Activated T-helper 17 cell treated with anti-CD3 and anti-CD28 coated beads, Interleukin-2, amount 50 U/mL, for 72 hours (primary cell): ENCODE results near the gene LRRC4C. TPM values are rescaled to one million over a fixed set of nuclear protein-coding genes. Genes with fewer than 3 reads are reported as not detected.
"Not testable (repeated sequence)": the region's sequence is repeated elsewhere in the genome, so short reads cannot be mapped to it uniquely, and the experiment has no call there.

Experiments used
- ATAC-seq: fragments of 150-1000 bp; cut with Tn5 transposase; replicated peaks from 2 replicates; pipeline ENCODE4 v1.10.0; 2021; ENCODE audit warnings: mild to moderate bottlenecking, moderate library complexity
- H3K27ac Mint-ChIP-seq: one replicate; pipeline ENCODE4 v1.8.0; 2022; ENCODE audit warnings: mixed read lengths
- H3K27me3 Mint-ChIP-seq: one replicate; pipeline ENCODE4 v1.8.0; 2022; ENCODE audit warnings: mixed read lengths
- H3K36me3 Mint-ChIP-seq: one replicate; pipeline ENCODE4 v1.8.0; 2022; ENCODE audit warnings: low read depth, mild to moderate bottlenecking, mixed read lengths
- H3K4me1 Mint-ChIP-seq: one replicate; pipeline ENCODE4 v1.8.0; 2022; ENCODE audit warnings: mixed read lengths
- H3K4me3 Mint-ChIP-seq: one replicate; pipeline ENCODE4 v1.8.0; 2022; ENCODE audit warnings: mild to moderate bottlenecking, mixed read lengths
- H3K9me3 Mint-ChIP-seq: one replicate; pipeline ENCODE4 v1.8.0; 2022; ENCODE audit warnings: mixed read lengths
- total RNA-seq, 2 donors: library from RNA; stranded (reverse); gene quantifications; one replicate each; pipeline ENCODE4 v1.2.3, GENCODE V29; 2022

The LRRC4C gene
- total RNA-seq, 2 donors from 2014 or later: not detected

- Mint-ChIP-seq H3K27ac (no peak overlapping the region), H3K4me1 (no peaks in the 10 kb centered on the region), H3K4me3 (no peak overlapping the region), H3K36me3 (no peaks in the 10 kb centered on the region), H3K27me3 (no peaks in the 10 kb centered on the region), H3K9me3 (peaks cover 16% of the 10 kb centered on the region)
- ATAC-seq: no peak
Measured at GRCh38 chr11:40877256-40877655, 582.2 kb downstream of the LRRC4C start.

DNA sequence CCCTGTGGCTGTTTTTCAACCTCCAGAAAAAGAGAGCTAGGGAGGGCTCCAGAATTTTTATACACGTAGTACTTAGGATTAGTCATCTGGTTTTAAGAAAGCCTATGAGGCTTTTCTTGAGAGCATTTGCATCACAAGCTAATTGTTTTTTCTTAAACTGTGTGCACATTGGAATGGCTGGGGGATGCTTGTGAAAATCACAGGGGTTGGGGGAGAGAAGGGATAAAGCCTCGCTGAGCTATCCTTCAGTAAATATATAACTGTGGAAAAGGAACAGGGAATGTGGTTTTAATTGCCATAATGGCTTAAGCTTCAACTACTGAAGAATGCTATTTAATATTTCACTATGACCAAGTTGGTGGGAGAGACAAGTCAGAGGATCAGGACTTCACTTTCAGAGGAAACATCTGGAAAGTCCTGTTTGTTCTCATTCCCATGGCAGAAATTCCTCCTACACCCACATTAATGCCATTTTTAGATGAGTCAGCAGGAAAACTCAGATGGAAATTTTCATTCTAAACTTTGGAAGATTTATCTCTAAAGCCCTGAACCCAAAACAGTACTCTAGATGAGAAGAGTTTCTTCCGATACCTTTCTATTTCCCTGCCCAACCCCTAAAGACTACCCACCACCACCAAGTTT is 591.3 kb downstream of the LRRC4C start:
- H3K36me3 Mint-ChIP-seq: no peaks in the 10 kb centered on the region
- H3K4me1 Mint-ChIP-seq: no peaks in the 10 kb centered on the region
- H3K27me3 Mint-ChIP-seq: no peaks in the 10 kb centered on the region
- no peak overlapping the region for H3K4me3 Mint-ChIP-seq
- peaks cover 23% of the 10 kb centered on the region for H3K9me3 Mint-ChIP-seq
- H3K27ac Mint-ChIP-seq: no peak overlapping the region
- ATAC-seq: no peak

DNA sequence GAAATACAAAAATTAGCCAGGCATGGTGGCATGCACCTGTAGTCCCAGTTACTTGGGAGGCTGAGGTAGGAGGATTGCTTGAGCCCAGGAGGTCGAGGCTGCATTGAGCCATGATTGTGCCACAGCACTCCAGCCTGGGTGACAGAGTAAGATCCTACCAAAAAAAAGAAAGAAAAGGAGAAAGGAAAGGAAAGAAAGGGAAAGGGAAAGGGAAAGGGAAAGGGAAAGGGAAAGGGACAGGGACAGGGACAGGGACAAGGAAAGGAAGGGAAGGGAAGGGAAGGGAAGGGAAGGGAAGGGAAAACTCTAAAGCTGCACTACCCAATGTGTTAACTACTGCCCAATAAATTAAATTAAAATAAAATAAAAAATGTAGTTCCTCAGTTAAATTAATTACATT is 601.7 kb downstream of the LRRC4C start:
- not testable (repeated sequence) for ATAC-seq, H3K4me3 Mint-ChIP-seq, H3K27ac Mint-ChIP-seq, H3K36me3 Mint-ChIP-seq, H3K27me3 Mint-ChIP-seq, H3K4me1 Mint-ChIP-seq
- peaks cover 11% of the 10 kb centered on the region for H3K9me3 Mint-ChIP-seq

DNA sequence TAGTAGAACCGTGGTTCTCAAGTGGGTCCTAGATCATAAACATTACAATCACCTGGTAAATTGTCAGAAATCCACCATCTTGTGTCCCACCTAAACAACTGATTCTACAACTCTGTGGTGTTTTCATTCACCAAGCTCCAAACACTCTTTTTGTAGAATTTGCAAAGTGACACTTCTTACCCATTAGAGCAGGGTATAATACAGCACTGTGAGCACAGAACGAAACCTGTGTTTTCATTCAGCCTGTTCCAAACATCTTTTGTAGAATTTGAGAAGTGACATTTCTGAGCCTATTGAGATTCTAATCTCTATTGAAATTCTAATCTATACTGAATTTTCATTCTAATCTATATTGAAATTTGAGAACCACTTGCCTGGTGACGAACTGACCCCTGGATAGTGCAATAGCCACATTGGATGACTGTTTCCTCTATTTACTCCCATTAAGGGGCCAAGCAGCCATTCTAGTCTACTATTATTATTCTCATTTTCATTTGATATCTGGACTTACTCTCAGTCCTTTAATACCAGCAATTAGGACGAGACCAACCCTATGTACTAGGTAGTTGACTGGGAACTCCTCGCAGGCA is 616.6 kb downstream of the LRRC4C start:
- Mint-ChIP-seq H3K27me3 (no peaks in the 10 kb centered on the region), H3K9me3 (peaks cover 14% of the 10 kb centered on the region), H3K36me3 (no peaks in the 10 kb centered on the region), H3K4me1 (no peaks in the 10 kb centered on the region), H3K4me3 (no peak overlapping the region), H3K27ac (no peak overlapping the region)
- no peak for ATAC-seq

GRCh38 chr11:40841231-40841630 is 618.2 kb downstream of the LRRC4C start:
- Mint-ChIP-seq H3K27ac (no peak overlapping the region), H3K27me3 (no peaks in the 10 kb centered on the region), H3K9me3 (peaks cover 14% of the 10 kb centered on the region), H3K4me3 (no peak overlapping the region), H3K4me1 (no peaks in the 10 kb centered on the region), H3K36me3 (no peaks in the 10 kb centered on the region)
- no peak for ATAC-seq

GRCh38 chr11:40838181-40838683 is 621.2 kb downstream of the LRRC4C start:
- no peaks in the 10 kb centered on the region for H3K4me1 Mint-ChIP-seq
- peaks cover 14% of the 10 kb centered on the region for H3K9me3 Mint-ChIP-seq

DNA sequence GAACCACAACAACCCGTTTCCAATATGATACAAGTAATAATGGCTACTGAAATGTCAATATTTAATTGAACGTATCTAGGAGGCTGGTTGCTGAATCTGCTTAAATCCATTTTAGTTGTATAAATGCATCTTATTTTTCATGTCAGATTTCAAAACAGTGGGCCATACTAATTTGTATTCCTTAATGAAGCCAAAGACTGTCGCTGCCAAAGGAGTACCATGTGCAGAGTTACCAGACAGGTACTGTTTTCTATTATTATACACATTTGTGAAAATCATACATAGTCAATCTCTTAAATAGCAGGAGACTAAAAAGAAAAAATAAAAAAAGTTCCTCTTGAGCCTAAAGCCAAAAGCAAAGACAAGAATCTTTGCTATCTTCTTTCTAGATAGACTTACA is 632.3 kb downstream of the LRRC4C start:
- Mint-ChIP-seq H3K27ac (no peak overlapping the region), H3K4me1 (no peaks in the 10 kb centered on the region), H3K36me3 (no peaks in the 10 kb centered on the region), H3K9me3 (peaks cover 16% of the 10 kb centered on the region), H3K4me3 (no peak overlapping the region), H3K27me3 (no peaks in the 10 kb centered on the region)
- ATAC-seq: no peak

More at GRCh38 chr11:40838181-40838683, 621.2 kb downstream of the LRRC4C start:
- no peaks in the 10 kb centered on the region for H3K27me3 Mint-ChIP-seq
- no peak for ATAC-seq
- no peaks in the 10 kb centered on the region for H3K36me3 Mint-ChIP-seq
- no peak overlapping the region for H3K27ac Mint-ChIP-seq
- no peak overlapping the region for H3K4me3 Mint-ChIP-seq

GRCh38 chr11:40826601-40827000 is 632.9 kb downstream of the LRRC4C start:
- H3K9me3 Mint-ChIP-seq: peaks cover 19% of the 10 kb centered on the region
- no peak overlapping the region for H3K4me3 Mint-ChIP-seq
- no peak overlapping the region for H3K27ac Mint-ChIP-seq
- no peaks in the 10 kb centered on the region for H3K36me3 Mint-ChIP-seq
- no peaks in the 10 kb centered on the region for H3K4me1 Mint-ChIP-seq
- no peaks in the 10 kb centered on the region for H3K27me3 Mint-ChIP-seq
- no peak for ATAC-seq

DNA sequence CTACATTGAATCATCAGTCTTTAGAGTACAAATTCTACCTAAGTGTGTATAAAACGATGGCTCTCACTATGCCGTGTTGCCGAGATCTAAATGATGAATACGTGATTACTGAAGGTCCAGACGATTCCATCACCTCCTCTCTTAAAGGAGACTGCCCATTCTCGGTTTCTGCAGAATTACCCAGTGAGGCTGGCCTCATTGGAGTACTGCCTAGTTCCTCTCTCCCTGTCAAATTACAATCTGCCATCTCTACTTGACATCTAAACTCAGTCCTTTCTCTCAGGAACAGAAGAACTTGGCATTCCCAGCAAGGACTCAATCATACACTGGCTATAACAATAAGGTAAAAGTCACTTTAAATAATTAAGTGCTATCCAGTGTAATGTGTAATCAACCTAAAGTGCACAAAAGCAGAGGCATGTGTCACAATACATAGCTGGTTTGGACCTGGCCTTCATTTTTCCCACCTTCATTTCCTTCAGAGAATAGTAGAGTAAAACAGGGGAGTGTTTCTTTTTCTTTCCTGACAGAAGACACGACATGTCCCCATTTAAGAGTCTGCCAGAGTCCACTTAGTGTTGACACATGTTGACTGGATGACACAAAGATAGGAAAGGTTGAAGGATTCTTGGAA is 634.1 kb downstream of the LRRC4C start:
- Mint-ChIP-seq H3K36me3 (no peaks in the 10 kb centered on the region), H3K4me1 (no peaks in the 10 kb centered on the region)

GRCh38 chr11:40819230-40819629 is 640.2 kb downstream of the LRRC4C start:
- Mint-ChIP-seq H3K27me3 (no peaks in the 10 kb centered on the region), H3K9me3 (peaks cover 28% of the 10 kb centered on the region), H3K4me3 (no peak overlapping the region), H3K4me1 (no peaks in the 10 kb centered on the region), H3K36me3 (no peaks in the 10 kb centered on the region), H3K27ac (no peak overlapping the region)
- no peak for ATAC-seq

More for the DNA sequence above, 634.1 kb downstream of the LRRC4C start:
- Mint-ChIP-seq H3K9me3 (peaks cover 19% of the 10 kb centered on the region), H3K4me3 (no peak overlapping the region), H3K27ac (no peak overlapping the region), H3K27me3 (no peaks in the 10 kb centered on the region)
- ATAC-seq: no peak

DNA sequence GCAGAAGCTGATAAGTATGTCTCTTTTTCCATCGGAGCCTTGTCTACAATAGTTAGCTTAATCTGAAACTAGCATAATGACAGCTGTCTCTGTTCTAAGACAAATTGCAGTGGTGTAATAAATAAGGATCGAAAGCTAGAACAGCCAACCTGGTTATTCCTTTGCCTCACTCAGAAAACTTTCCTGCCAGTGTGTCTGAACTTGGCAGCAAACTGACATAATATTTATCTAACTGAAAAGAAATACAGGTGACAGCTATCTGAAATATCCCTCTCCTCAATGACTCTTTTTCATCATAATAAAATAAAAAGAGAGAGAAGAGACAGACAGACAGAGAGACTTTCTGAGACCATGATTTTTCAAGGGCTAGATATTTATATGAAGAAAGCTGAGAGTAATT is 642.5 kb downstream of the LRRC4C start:
- no peak for ATAC-seq
- no peaks in the 10 kb centered on the region for H3K27me3 Mint-ChIP-seq
- no peak overlapping the region for H3K4me3 Mint-ChIP-seq
- H3K27ac Mint-ChIP-seq: no peak overlapping the region
- H3K4me1 Mint-ChIP-seq: no peaks in the 10 kb centered on the region
- H3K9me3 Mint-ChIP-seq: peaks cover 19% of the 10 kb centered on the region
- H3K36me3 Mint-ChIP-seq: no peaks in the 10 kb centered on the region

- Mint-ChIP-seq H3K9me3 (peaks cover 11% of the 10 kb centered on the region), H3K4me3 (no peak overlapping the region), H3K36me3 (no peaks in the 10 kb centered on the region), H3K27ac (no peak overlapping the region), H3K4me1 (no peaks in the 10 kb centered on the region), H3K27me3 (no peaks in the 10 kb centered on the region)
- no peak for ATAC-seq
Measured at GRCh38 chr11:40797981-40798380, 661.5 kb downstream of the LRRC4C start.

- Mint-ChIP-seq H3K9me3 (peaks cover 32% of the 10 kb centered on the region), H3K27ac (no peak overlapping the region), H3K36me3 (no peaks in the 10 kb centered on the region), H3K27me3 (no peaks in the 10 kb centered on the region), H3K4me3 (no peak overlapping the region), H3K4me1 (no peaks in the 10 kb centered on the region)
- no peak for ATAC-seq
Measured at GRCh38 chr11:40787224-40787623, 672.2 kb downstream of the LRRC4C start.

DNA sequence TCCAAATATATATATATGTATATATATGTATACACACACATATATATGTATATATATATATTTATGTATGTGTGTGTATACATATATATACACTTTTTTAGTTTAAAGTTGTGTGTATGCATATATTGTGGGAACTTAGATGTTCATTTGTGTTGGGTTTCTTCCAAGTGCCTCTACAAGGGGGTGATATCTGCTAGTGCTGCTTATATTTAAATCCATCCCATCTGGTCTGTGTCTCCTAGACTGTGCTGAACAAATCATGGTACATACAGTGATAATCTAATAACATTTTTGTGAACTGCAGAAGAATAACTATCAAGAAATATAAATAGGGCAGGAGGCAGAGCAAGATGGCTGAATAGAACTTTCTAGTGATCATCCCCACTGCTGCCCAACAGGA is 696.4 kb downstream of the LRRC4C start:
- peaks cover 11% of the 10 kb centered on the region for H3K9me3 Mint-ChIP-seq
- H3K27ac Mint-ChIP-seq: no peak overlapping the region
- no peaks in the 10 kb centered on the region for H3K36me3 Mint-ChIP-seq
- no peaks in the 10 kb centered on the region for H3K4me1 Mint-ChIP-seq
- no peak for ATAC-seq
- no peaks in the 10 kb centered on the region for H3K27me3 Mint-ChIP-seq
- no peak overlapping the region for H3K4me3 Mint-ChIP-seq

GRCh38 chr11:40759341-40759740 is 700.1 kb downstream of the LRRC4C start:
- no peaks in the 10 kb centered on the region for H3K27me3 Mint-ChIP-seq
- H3K27ac Mint-ChIP-seq: no peak overlapping the region
- no peaks in the 10 kb centered on the region for H3K36me3 Mint-ChIP-seq
- no peak overlapping the region for H3K4me3 Mint-ChIP-seq
- ATAC-seq: no peak
- peaks cover 10% of the 10 kb centered on the region for H3K9me3 Mint-ChIP-seq
- no peaks in the 10 kb centered on the region for H3K4me1 Mint-ChIP-seq
